Measurements from ENCODE around the gene SP4. TPM values are rescaled to one million over a fixed set of nuclear protein-coding genes. Genes with fewer than 3 reads are reported as not detected.

SP4 gene
- total and polyA plus RNA-seq, 2 of the 4 experiments (the other 2 are of a cell fraction): 0.97 to 5.9 TPM

DNA sequence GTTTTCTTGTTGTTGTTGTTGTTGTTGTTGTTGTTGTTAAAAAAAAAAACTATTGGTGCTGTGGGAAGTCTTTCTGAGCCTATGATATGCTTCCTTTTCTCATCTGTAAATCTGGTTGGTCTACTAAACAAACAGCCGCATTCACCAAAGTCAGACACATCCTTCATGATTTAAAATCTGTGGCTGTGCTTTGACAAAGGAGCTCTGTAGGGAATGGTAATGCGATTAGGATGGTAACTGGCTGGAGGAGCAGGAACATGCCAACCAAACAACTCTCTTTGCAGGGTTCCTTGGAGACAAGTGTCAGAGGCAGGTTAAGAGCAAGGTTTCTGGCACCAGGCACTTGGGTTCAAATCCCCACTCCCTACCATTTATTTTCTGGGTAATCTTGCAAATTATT is 14.9 kb upstream of the SP4 start:
- in situ Hi-C loops (cut with MboI; ENCODE audit: low sequenced_read_pairs): no loop called here
- no TSS peak for BruUV-seq (replicated peaks)
- Histone ChIP-seq H4K20me1 (ENCODE audit: insufficient read depth, low read length) (no peaks in the 10 kb centered on the region), H3K4me2 (ENCODE audit: low read depth, low read length) (no peak overlapping the region), H3K9ac (ENCODE audit: low read depth, low read length) (no peak overlapping the region), H3K27me3 (ENCODE audit: control insufficient read depth, insufficient read depth, low read length) (no peaks in the 10 kb centered on the region), H4K91ac (ENCODE audit: insufficient read depth, low read depth, low read length) (no peak overlapping the region), H3K4me3 (ENCODE audit: insufficient read depth, low read depth, low read length) (no peak overlapping the region), H3K36me3 (ENCODE audit: control insufficient read depth, insufficient read depth, low read length) (no peaks in the 10 kb centered on the region), H2BK5ac (ENCODE audit: low read depth, low read length, poor library complexity, severe bottlenecking) (no peak overlapping the region), H3K23ac (ENCODE audit: low read depth, low read length) (no peak overlapping the region), H4K8ac (ENCODE audit: low read depth in 2 of 2, low read length in 2 of 2) (no peak overlapping the region), H2AK5ac (ENCODE audit: low read depth, low read length) (no peak overlapping the region), H3K9me1 (ENCODE audit: insufficient read depth, low read length) (no peaks in the 10 kb centered on the region), H3K9me3 (ENCODE audit: control insufficient read depth, insufficient read depth, low read length) (no peaks in the 10 kb centered on the region), H3K4me1 (ENCODE audit: control insufficient read depth, insufficient read depth, low read length) (no peaks in the 10 kb centered on the region), H2AK9ac (replicated peaks; ENCODE audit: low read depth, low read length, poor library complexity) (no peak overlapping the region), H2AFZ (replicated peaks; ENCODE audit: low read length, poor library complexity) (no peak overlapping the region), H2BK120ac (ENCODE audit: low read depth, low read length) (no peak overlapping the region), H4K5ac (ENCODE audit: low read depth, low read length) (no peak overlapping the region), H3K14ac (replicated peaks; ENCODE audit: low read depth, low read length) (no peak overlapping the region), H2BK15ac (ENCODE audit: low read depth, low read length) (no peak overlapping the region), H2BK20ac (ENCODE audit: low read depth, low read length) (no peak overlapping the region), H3K56ac (ENCODE audit: extremely low read depth, insufficient read depth, low read length) (no peak overlapping the region), H3K79me1 (ENCODE audit: low read depth in 1 of 2, low read length in 2 of 2) (no peaks in the 10 kb centered on the region), H3K18ac (ENCODE audit: low read depth, low read length) (no peak overlapping the region), H3K27ac (ENCODE audit: insufficient read depth, low read length) (no peak overlapping the region), H3K4ac (ENCODE audit: low read depth, low read length) (no peak overlapping the region)
- TF ChIP-seq POLR2A (IDR thresholded peaks at IDR 0.05; ENCODE audit: low read depth, low read length) (no peak), RCOR1 (IDR thresholded peaks at IDR 0.05; ENCODE audit: insufficient replicate concordance, low read length) (no peak), CHD1 (IDR thresholded peaks at IDR 0.05; ENCODE audit: low read depth, low read length) (no peak), FOS (IDR thresholded peaks at IDR 0.05; ENCODE audit: low read depth, low read length) (no peak), SMC3 (IDR thresholded peaks at IDR 0.05; ENCODE audit: low read depth, low read length) (no peak), RAD21 (IDR thresholded peaks at IDR 0.05; ENCODE audit: low read length) (no peak), NFE2L2 (IDR thresholded peaks at IDR 0.05; ENCODE audit: low read depth, low read length) (no peak), MAZ (IDR thresholded peaks at IDR 0.05; ENCODE audit: borderline replicate concordance, low read depth, low read length) (no peak), USF2 (IDR thresholded peaks at IDR 0.05; ENCODE audit: low read depth, low read length) (no peak), CTCF (conservative IDR thresholded peaks at IDR 0.05; ENCODE audit: low read depth, low read length) (no peak), MAFK (IDR thresholded peaks at IDR 0.05; ENCODE audit: low read depth, low read length) (no peak), RFX5 (IDR thresholded peaks at IDR 0.05; ENCODE audit: low read depth, low read length) (no peak), MXI1 (IDR thresholded peaks at IDR 0.05; ENCODE audit: borderline replicate concordance, low read depth, low read length) (no peak), BHLHE40 (IDR thresholded peaks at IDR 0.05; ENCODE audit: low read depth, low read length) (no peak)
- TF ChIP-seq, protein P1, sequence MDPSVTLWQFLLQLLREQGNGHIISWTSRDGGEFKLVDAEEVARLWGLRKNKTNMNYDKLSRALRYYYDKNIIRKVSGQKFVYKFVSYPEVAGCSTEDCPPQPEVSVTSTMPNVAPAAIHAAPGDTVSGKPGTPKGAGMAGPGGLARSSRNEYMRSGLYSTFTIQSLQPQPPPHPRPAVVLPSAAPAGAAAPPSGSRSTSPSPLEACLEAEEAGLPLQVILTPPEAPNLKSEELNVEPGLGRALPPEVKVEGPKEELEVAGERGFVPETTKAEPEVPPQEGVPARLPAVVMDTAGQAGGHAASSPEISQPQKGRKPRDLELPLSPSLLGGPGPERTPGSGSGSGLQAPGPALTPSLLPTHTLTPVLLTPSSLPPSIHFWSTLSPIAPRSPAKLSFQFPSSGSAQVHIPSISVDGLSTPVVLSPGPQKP (IDR thresholded peaks at IDR 0.05; ENCODE audit: borderline replicate concordance, low read depth, low read length): no peak
- CTCF ChIA-PET: no interaction called here
- no CpG with 5 or more reads among the region's 2 CpGs for WGBS, 2 experiments (ENCODE audit: extremely low coverage in 2 of 2, insufficient read length in 1 of 2)
- DNase-seq (no peak), ATAC-seq (ENCODE audit: low read depth) (no peak)
- dilution Hi-C loops (cut with HindIII; ENCODE audit: low sequenced_read_pairs, unreplicated experiment): no loop called here
- POLR2A ChIA-PET (ENCODE audit: unreplicated experiment): no interaction called here
- intact Hi-C loops (cut with micrococcal nuclease): no loop called here
